Right ventricle myocardium superior (tissue), 1 donor: ENCODE data around the gene ZBTB40. TPM values are rescaled to one million over a fixed set of nuclear protein-coding genes. Genes with fewer than 3 reads are reported as not detected.
A peak's percentile ranks its signal among the peaks of the same experiment; 100 is the strongest.

Experiments
- ATAC-seq: fragments of 200-7000 bp; cut with Tn5 transposase; one replicate; pipeline ENCODE4 v1.9.1; 2020; ENCODE audit warnings: mild to moderate bottlenecking; ENCODE audit not compliant: poor library complexity
- DNase-seq: peaks from one replicate; pipeline ENCODE4 v3.0.0-alpha.2; 2020
- intact Hi-C: fragments of 100-400 bp; cut with DNase I; formaldehyde crosslinking; loops from one replicate; pipeline ENCODE4 v1.11.2; 2022
- total RNA-seq: library from RNA; stranded (reverse); fragmentation: NEBNext Ultra II Directional; extraction: Animal tissue kit (Norgen Biotek cat#: 25700); gene quantifications from one replicate; pipeline ENCODE4 v1.2.1, GENCODE V29; 2021
- donor health status: DM: no; HTN: yes; CAD: no; lungs with severe emphysema.

Gene ZBTB40
- total RNA-seq, 1 donor from 2014 or later: 15.0 TPM

GRCh38 chr1:22461100-22461499, 9.4 kb downstream of the ZBTB40 start:
- ATAC-seq: no peak
- intact Hi-C loops: no loop called here

DNA sequence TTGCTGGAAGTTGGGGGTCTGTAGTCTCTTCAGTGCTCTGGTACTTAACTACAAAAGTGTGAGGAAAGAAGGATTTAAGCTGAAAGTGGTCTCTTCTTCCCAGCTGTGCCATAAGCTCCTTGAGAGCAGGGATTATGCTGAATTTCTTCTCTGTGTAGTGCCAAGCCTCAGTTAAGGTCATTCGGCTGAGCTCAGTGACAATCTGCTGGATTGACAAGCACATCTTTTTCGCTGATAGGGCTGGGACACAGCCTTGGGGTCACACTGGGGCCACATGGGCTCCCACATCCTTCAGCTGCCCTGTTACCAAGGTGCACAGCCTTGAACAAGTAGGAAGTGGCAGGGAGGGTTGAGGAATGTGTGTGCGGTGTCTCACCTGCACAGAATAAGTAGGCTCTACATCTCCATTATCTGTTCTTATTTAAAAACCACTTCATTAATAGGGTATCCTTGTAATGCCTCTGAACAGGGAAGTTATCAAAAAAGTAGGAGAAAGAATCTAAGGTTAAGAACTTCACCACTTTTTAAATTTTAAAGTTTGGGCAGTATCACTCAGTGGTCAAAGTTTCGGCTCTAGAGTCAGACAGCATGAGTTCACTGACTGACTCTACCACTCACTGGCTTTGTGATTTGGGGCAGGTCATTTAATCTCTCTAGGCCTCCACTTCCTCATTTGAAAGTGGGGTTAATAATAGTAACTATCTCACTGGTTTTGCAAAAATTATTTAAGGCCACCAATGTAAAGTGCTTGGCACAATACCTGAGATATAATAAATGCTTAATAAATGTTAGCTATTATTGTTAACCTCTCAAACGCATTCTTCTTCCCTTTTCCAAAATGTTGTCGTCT, 10.3 kb downstream of the ZBTB40 start:
- intact Hi-C loops: no loop called here
- no peak for ATAC-seq
- no peak for DNase-seq

More at GRCh38 chr1:22461100-22461499, 9.4 kb downstream of the ZBTB40 start:
- DNase-seq: no peak

- intact Hi-C loops: no loop called here
- DNase-seq: no peak
- ATAC-seq: no peak
Observed at GRCh38 chr1:22462928-22463327, 11.3 kb downstream of the ZBTB40 start.

- DNase-seq (no peak), ATAC-seq (no peak)
- intact Hi-C loops: no loop called here
Observed at GRCh38 chr1:22465015-22465565, 13.4 kb downstream of the ZBTB40 start.

GRCh38 chr1:22465671-22466070, 14.0 kb downstream of the ZBTB40 start:
- no peak for DNase-seq
- intact Hi-C loops: no loop called here
- ATAC-seq: no peak

DNA sequence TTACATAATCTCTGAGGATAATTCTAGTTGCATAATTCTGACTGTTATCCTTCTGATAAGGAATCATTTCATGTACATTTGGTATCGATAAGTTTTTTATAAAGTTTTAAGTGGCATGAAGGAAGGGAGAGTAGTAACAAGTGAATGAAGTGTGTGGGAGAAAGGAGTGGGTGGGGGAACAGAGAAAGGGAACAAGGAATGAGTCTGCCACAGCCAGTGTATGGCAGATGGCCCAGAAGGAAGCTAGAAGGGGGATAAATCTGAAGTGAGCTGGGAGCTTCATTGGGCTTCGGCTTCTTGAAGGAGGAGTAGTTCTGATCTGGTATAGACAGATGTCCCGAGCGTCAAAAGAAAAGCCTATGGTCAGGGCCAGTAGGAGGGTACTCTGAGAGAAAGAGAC, 18.6 kb downstream of the ZBTB40 start:
- ATAC-seq (no peak), DNase-seq (no peak)
- intact Hi-C loops: no loop called here

GRCh38 chr1:22471078-22471477, 19.4 kb downstream of the ZBTB40 start:
- peak; percentile 75 for ATAC-seq
- DNase-seq: peak; percentile 62
- intact Hi-C loops: no loop called here

DNA sequence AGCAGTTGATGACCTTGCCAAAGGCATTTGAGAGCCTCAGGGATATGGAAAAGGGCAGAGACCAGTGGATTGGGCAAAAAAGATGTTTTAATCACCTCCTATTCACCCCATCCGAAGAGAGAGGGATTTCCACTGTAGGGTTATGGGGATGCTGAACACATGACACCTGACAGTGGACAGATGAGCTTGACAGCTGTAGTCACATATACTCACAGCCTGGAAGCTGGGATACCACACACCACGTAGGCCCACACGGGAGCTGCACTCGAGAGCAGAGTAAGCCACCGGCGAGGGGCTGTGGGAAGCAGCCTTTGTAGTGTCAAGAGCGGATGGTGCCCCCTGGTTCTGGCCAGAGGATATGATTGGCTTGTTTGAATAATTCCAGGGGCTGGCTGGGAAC, 20.0 kb downstream of the ZBTB40 start:
- intact Hi-C loops: no loop called here
- no peak for DNase-seq
- peak; percentile 32 for ATAC-seq

- peak; percentile 69 for ATAC-seq
- no peak for DNase-seq
- intact Hi-C loops: no loop called here
Observed at GRCh38 chr1:22472596-22472995, 20.9 kb downstream of the ZBTB40 start.

- ATAC-seq: no peak
- DNase-seq: no peak
- intact Hi-C loops: no loop called here
Observed at GRCh38 chr1:22473952-22474351, 22.3 kb downstream of the ZBTB40 start.

GRCh38 chr1:22476566-22476965, 24.9 kb downstream of the ZBTB40 start:
- no peak for ATAC-seq
- intact Hi-C loops: no loop called here
- no peak for DNase-seq

DNA sequence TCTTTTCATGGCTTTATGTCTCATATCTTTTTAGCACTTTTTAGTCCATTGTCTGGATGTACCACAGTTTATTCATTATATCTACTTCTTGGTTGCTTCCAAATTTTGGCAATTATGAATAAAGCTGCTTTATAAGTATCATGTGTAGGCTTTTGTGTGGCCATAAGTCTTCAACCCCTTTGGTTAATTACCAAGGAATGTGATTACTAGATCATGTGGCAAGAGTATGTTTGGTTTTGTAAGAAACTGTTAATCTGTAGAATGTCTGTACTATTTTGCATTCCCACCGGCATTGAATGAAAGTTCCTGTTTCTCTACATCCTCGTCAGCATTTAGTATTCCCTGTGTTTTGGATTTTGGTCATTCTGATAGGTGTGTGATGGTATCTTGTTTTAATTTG, 31.5 kb downstream of the ZBTB40 start:
- intact Hi-C loops: no loop called here
- DNase-seq: no peak
- ATAC-seq: no peak

DNA sequence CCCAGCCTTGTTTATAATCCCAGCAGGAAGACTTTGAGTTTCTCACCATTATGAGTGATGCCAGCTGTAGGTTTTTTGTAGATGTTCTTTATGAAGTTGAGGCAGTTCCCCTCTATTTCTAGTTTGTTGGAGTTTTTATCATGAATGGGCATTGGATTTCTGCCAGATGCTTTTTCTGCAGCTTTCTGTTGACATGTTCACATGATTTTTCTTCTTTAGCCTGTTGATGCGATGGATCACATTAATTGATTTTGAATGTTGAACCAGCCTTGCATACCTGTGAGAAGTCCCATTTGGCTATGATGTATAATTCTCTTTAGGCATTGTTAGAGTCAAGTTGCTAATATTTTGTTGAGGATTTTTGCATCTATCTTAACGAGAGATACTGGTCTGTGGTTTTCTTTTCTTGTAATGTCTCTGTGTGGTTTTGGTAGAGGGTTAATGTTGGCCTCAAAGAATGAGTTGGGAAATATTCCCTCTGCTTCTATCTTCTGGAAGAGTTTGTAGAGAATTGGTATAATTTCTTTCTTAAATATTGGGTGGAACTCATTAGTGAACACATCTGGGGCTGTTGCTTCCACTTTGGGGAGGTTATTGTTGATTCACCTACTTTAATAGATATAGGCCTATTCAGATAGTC, 33.2 kb downstream of the ZBTB40 start:
- intact Hi-C loops: no loop called here
- DNase-seq (no peak), ATAC-seq (no peak)

GRCh38 chr1:22485431-22485830, 33.8 kb downstream of the ZBTB40 start:
- intact Hi-C loops: no loop called here
- ATAC-seq (no peak), DNase-seq (no peak)

GRCh38 chr1:22487781-22488180, 36.1 kb downstream of the ZBTB40 start:
- peak; percentile 28 for ATAC-seq

GRCh38 chr1:22488319-22488718, 36.7 kb downstream of the ZBTB40 start:
- peak; percentile 32 for ATAC-seq
- DNase-seq: no peak
- intact Hi-C loops: no loop called here

More at GRCh38 chr1:22487781-22488180, 36.1 kb downstream of the ZBTB40 start:
- no peak for DNase-seq
- intact Hi-C loops: no loop called here

GRCh38 chr1:22489278-22489677, 37.6 kb downstream of the ZBTB40 start:
- ATAC-seq: no peak
- no peak for DNase-seq
- intact Hi-C loops: no loop called here

GRCh38 chr1:22489823-22490222, 38.2 kb downstream of the ZBTB40 start:
- DNase-seq (no peak), ATAC-seq (no peak)
- intact Hi-C loops: no loop called here

GRCh38 chr1:22490309-22490708, 38.7 kb downstream of the ZBTB40 start:
- intact Hi-C loops: no loop called here
- DNase-seq: no peak

More at GRCh38 chr1:22490309-22490708, 38.7 kb downstream of the ZBTB40 start:
- no peak for ATAC-seq
